HG03457 (cell line): ENCODE data around the gene P2RX5.
A peak's percentile ranks its signal among the peaks of the same experiment; 100 is the strongest.
"Not testable (repeated sequence)": the region's sequence is repeated elsewhere in the genome, so short reads cannot be mapped to it uniquely, and the experiment has no call there.

Experiments
- ATAC-seq: cut with Tn5 transposase; IDR thresholded peaks from one replicate; pipeline ENCODE4 v1.9.1; 2021; ENCODE audit warnings: moderate number of reproducible peaks; ENCODE audit not compliant: unreplicated experiment

P2RX5 gene

GRCh38 chr17:3695723-3696411 lies at the start of gene P2RX5:
Gene P2RX5 (minus strand): TSS chr17:3696155. CDS start chr17:3696005, 150 bp downstream.
- no peak for ATAC-seq

DNA sequence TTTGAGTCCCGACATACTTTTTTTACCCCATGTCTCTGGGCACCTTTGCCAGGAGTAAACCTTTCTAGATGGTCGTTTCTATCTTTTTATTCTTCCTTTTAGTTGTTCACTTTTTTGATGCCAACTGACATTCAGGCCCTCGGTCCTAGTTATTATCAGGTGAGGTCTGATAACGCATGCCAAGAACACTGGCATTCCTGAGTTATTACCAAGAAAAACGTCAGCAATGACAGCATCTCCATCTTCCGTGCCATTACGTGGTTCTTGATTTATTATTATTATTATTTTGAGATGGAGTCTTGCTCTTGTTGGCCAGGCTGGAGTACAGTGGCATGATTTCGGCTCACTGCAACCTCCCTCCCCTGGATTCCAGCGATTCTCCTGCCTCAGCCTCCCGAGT lies 49.1 kb upstream of the P2RX5 start:
- ATAC-seq: no peak

DNA sequence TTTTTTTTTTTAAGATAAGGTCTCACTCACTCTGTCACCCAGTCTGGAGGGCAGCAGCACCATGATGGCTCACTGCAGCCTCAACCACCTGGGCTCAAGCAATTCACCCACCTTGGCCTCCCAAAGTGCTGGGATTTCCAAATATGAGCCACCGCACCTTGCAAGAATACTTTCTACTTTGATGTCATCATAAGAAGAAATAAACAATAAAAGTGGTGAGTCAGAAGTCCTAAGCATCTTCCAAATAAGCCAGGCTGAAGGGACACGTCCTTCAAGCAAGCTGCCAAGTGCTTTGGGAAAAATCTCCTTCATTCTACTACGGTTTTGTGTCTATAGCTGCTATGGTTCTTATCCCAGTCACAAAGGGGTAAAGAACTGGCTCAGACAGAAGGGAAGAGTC lies 48.1 kb upstream of the P2RX5 start:
- no peak for ATAC-seq

- ATAC-seq: no peak
Observed at GRCh38 chr17:3740611-3741073, 44.7 kb upstream of the P2RX5 start.

GRCh38 chr17:3739422-3740124 lies 43.6 kb upstream of the P2RX5 start:
- no peak for ATAC-seq

DNA sequence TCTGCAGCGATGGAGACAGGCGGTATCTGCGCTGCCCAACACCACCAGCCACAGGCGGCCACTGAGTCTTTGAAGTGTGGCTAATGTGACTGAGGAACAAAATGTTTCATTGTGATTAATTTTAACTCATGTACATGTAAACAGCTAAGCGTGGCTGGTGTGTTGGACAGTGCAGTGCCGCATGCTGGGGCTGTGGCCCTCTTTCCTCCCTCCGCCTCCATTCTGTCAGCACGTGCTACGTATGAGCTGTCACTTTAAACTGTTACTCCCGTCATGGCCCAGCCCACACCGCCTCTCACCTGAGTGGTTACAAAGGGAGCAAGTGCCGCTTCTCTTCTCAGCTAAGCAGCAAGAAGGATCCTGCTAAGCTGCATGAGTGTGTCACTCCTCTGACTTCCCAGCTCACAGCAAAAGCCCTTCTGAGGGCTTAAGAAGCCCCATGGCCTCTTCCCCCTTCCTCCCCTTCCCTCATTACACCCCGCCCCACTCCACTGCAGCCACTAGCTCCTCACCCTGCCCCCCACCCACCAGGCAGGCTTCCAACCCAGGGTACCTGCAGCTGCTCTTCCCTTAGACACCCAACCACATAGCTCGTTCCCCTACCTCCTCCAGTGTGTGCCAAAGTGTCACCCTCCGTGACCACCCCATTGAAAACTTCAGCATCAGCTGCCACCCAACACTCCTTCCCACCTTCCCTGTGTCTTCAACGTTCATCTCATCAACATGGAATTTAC lies 42.8 kb upstream of the P2RX5 start:
- ATAC-seq: no peak

DNA sequence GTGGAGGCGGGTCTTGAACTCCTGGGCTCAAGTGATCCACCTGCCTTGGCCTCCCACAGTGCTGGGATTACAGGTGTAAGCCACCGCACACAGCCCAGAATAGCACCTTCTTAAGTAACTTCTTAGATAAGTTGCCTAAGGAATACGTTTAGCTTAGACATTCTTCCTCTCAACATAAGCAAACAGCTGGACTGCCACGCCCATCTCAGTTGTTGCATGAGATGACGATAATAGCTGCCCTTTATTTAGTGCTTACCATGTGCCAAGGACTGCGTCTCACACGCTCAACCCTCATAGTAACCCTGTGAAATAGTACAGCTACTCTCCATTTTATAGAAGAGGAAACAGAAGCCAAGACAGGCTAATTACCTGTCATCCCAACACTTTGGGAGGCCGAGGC lies 39.6 kb upstream of the P2RX5 start:
- no peak for ATAC-seq

- not testable (repeated sequence) for ATAC-seq
Observed at GRCh38 chr17:3734911-3735276, 38.9 kb upstream of the P2RX5 start.

DNA sequence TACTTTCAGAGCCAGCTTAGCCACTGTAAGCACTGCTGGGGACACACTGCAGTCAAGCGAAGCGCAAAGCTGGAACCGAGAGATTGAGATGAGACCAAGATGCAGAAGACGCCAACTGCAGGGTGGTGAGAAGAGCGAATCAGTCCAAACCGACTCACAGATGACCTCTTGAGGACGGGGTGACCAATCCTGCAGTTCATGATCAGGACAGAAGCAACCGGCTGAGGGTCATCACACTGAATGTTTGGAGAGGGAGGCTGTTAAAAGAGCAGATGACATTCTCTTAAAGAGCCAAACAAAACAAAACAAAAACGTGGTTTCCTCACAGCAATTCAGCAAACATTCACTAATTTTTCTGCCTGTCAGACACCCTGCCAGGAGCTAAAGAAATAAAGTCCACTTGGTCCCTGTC lies 36.3 kb upstream of the P2RX5 start:
- ATAC-seq: no peak

DNA sequence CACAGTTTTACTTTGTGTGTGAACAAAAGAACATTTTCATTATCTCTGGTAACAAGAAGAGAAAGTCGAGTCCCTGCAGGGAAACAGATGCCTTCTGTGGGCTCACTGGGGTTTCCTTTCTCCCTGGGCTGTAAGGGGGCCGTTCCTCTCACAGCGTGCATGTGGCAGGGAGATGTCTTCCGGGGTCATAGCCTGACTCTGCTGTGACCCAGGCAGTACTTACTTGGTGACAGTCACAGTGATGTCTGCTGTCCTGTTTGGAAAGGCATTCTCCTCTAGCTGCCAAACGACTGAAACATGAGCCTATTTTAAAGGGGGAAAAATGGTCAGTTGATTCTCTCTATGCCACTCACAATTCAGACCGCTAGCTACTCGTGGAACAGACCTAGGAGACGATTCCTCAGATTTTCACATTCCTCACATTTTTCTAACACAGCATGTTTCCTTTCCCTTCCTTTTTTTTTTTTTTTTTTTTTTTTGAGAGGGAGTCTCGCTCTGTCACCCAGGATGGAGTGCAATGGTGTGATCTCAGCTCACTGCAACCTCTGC lies 35.0 kb upstream of the P2RX5 start:
- ATAC-seq: no peak

DNA sequence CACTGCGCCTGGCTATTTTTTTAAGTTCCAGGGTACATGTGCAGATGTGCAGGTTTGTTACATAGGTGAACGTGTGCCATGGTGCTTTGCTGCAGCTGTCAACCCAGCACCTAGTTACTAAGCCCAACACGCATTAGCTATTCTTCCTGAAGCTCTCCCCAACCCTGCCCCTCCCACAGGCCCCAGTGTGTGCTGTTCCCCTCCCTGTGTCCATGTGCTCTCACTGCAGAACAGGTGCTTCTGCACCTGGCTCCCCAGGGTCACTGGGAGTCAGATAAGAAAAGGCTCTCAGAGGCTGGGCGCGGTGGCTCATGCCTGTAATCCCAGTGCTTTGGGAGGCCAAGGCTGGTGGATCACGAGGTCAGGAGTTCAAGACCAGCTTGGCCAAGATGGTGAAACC lies 33.9 kb upstream of the P2RX5 start:
- no peak for ATAC-seq

DNA sequence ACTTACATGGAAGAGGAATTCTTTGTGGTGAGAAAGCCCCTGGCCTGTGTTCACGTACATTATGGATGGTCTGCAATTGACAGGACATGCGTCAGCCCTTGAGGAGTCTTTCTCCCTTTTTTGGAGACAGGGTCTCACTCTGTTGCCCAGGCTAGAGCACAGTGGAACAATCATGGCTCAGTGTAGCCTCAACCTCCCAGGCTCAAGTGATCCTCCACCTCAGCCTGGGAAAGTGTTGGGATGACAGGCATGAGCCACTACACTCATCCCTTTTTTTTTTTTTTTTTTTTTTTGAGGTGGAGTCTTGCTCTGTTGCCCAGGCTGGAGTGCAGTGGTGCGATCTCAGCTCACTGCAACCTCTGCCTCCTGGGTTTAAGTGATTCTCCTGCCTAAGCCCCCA lies 32.1 kb upstream of the P2RX5 start:
- not testable (repeated sequence) for ATAC-seq

DNA sequence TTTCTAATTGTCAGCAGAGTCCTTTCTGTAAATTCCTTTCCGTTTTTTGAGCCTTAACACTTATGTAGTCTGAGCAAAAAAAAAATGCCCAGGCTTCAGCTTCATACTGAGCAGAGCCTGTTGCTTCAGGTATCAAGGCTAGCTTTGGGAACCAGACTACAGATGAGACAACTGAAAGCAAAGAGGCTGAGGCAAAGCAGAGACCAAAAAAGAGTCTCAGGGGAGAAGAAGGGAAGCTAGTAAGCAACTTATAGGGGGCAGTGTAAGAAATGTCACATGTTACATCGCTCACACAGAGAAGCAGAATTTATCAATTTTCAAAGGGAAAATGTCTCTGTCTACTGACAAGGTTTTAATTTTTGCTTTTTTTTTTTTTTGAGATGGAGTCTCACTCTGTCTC lies 31.1 kb upstream of the P2RX5 start:
- ATAC-seq: no peak

DNA sequence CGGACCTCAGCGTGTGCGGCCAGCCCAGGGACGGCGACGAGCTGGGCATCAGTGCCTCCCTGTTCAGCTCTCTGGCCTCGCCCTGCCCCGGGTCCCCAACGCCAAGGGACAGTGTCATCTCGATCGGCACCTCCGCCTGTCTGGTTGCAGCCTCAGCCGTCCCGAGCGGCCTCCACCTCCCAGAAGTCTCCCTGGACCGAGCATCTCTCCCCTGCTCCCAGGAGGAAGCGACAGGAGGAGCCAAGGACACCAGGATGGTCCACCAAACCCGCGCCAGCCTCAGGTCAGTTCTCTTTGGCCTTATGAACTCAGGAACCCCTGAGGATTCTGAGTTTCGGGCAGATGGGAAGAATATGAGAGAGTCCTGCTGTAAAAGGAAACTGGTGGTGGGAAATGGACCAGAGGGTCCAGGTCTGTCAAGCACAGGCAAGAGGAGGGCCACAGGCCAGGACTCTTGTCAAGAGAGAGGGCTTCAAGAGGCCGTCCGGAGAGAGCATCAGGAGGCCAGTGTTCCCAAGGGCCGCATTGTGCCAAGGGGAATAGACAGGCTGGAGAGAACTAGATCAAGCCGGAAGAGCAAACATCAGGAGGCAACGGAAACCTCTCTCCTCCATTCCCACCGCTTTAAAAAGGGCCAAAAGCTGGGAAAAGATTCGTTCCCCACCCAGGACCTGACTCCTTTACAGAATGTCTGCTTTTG lies 28.6 kb upstream of the P2RX5 start:
- ATAC-seq: no peak

GRCh38 chr17:3723556-3724377 lies 27.8 kb upstream of the P2RX5 start, which contains the start of gene HASPIN:
Gene HASPIN (plus strand): TSS chr17:3723903. CDS start chr17:3723936, 33 bp downstream.
- ATAC-seq: peak; percentile 60

DNA sequence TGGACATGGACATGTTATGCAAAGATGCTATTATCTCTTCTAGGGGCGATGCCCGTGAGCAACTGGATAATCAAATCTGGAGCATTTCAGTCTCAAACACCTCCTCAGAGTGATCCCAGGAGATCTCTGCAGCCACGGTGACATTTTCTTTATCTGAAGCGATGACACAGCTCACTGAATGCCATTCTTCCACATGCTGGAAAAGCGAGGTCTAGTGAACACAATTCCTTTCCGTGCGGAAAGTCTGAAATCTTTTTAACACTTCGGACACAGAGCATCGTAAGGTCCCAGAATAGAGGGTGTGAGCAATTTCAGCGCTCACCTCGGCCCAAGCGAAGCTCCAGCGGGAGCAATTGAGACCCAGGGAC lies 27.2 kb upstream of the P2RX5 start:
- no peak for ATAC-seq

DNA sequence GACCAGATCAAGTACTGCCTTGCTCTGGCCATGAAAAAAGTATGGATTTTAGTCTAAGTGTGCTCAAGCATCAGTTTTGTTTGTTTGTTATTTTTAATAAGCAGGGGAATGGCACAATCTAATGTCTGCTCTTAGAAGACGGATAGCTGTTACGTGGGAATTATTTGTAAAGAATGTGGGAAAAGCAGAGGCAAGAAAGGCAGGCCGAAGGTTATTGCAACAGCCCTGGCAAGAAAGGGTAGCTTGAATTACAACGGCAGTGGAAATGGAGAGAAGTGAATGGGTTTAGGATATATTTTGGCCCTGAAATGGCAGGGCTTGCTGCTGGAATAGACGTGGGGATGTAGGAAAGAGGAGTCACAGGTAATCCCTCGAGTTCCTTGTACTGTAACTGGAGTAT lies 26.8 kb upstream of the P2RX5 start:
- no peak for ATAC-seq

DNA sequence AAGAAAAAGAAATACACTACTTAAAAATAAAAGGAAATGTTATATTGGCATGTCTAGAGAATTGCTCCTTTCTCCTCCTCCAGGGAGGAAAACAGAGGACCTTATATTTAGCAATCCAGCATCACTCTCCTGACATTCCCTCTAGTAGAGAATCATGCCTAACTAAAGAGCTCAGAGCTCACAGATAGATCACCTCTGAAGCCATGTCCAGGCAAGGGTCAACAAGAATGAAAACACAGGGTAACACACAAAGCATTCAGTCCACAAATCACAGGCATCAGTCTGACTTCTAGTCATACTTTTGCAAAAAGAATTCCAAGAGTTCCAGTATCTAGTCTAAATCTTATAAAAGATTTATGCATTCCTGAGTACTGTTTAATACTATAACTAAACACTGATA lies 23.3 kb upstream of the P2RX5 start:
- no peak for ATAC-seq

DNA sequence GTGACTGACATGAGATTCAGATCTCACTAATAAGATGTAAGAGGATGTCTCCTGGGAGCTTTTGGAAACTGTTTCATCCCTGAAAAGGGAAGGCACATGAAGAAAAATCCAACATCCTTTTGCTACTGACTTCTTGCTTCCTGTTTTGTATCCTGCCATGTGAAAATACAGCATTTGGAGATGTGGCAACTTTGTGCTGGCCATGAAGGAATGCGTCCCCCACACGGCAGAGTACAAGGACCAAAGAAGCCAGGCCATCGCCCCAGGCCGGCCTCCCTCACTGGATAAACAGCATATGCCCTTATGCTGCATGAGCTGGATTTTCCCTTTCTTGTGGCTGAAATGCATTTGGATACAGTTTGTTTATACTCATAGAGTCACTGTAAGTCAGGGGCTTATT lies 22.2 kb upstream of the P2RX5 start:
- ATAC-seq: no peak

- ATAC-seq: no peak
Observed at GRCh38 chr17:3715296-3715695, 19.3 kb upstream of the P2RX5 start.
